A549 (cell line): ENCODE data around the gene C1QL1.

ENCODE experiments used
- EP300 ChIP-seq, 2 experiments: fragments of >200 bp; sonication (Bioruptor Twin); formaldehyde crosslinking; IDR thresholded peaks; 2 replicates in 1 of 2; 3 replicates in 1 of 2; pipeline ENCODE4 v1.6.1; 2016 to 2017
- FOSL2 ChIP-seq, 2 experiments: fragments of 450-650 bp in 1 of 2; fragments of >200 bp in 1 of 2; sonication (Bioruptor Twin) in 1 of 2; formaldehyde crosslinking; IDR thresholded peaks; 2 replicates each; pipeline versions ENCODE4 v1.5.0 to v1.6.1; 2016 to 2020; ENCODE audit warnings: mild to moderate bottlenecking in 1 of 2, moderate library complexity in 1 of 2
- GATA3 ChIP-seq: IDR thresholded peaks from 2 replicates; pipeline ENCODE4 v1.6.1; 2012; ENCODE audit warnings: borderline replicate concordance
- HOXB5 ChIP-seq: fragments of 250-450 bp; sonication (Bioruptor Pico); IDR thresholded peaks from 2 replicates; pipeline ENCODE4 v1.5.0; 2020; ENCODE audit warnings: mild to moderate bottlenecking, moderate library complexity
- POLR2A ChIP-seq: IDR thresholded peaks from 2 replicates; pipeline ENCODE4 v1.6.1; 2012; ENCODE audit warnings: mild to moderate bottlenecking, low read length
- TF ChIP-seq, protein P1 (sequence below): IDR thresholded peaks from 2 replicates; pipeline ENCODE4 v1.6.1; 2012
- TF ChIP-seq, protein P2 (sequence below): fragments of >200 bp; sonication (Bioruptor Twin); formaldehyde crosslinking; IDR thresholded peaks from 3 replicates; pipeline ENCODE4 v1.5.1; 2016

DNA sequence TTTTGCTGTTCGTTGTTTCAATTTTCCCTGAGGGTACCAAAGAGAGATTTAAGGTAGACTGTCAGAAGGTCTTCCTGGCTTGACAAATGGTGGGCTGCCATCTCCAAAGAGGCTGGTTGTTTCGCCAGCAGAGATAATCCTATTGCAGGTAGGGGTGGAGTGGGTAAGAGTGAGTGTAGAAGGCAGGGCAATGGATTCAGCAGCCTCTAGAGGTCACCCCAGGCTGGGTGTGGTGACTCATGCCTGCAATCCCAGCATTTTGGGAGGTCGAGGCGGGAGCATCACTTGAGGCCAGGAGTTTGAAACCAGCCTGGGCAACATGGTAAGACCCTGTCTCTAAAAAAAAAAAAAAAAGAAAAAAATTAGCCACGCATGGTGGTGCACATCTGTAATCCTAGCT lies 48.7 kb upstream of the C1QL1 start:
- TF ChIP-seq HOXB5 (no peak), FOSL2 (IDR thresholded peaks at IDR 0.05) (no peak), FOSL2 (CRISPR knock-in tag; IDR thresholded peaks at IDR 0.05) (peak; percentile 87), EP300 (IDR thresholded peaks at IDR 0.05) (no peak), GATA3 (no peak), POLR2A (no peak)
- TF ChIP-seq, protein P1, sequence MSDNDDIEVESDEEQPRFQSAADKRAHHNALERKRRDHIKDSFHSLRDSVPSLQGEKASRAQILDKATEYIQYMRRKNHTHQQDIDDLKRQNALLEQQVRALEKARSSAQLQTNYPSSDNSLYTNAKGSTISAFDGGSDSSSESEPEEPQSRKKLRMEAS: no peak
- TF ChIP-seq, protein P2, sequence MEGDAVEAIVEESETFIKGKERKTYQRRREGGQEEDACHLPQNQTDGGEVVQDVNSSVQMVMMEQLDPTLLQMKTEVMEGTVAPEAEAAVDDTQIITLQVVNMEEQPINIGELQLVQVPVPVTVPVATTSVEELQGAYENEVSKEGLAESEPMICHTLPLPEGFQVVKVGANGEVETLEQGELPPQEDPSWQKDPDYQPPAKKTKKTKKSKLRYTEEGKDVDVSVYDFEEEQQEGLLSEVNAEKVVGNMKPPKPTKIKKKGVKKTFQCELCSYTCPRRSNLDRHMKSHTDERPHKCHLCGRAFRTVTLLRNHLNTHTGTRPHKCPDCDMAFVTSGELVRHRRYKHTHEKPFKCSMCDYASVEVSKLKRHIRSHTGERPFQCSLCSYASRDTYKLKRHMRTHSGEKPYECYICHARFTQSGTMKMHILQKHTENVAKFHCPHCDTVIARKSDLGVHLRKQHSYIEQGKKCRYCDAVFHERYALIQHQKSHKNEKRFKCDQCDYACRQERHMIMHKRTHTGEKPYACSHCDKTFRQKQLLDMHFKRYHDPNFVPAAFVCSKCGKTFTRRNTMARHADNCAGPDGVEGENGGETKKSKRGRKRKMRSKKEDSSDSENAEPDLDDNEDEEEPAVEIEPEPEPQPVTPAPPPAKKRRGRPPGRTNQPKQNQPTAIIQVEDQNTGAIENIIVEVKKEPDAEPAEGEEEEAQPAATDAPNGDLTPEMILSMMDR: peak; percentile 28; the same call in 2 of the 3 replicates
